HEK293 (cell line): ENCODE results near the gene COX6A1.

Experiments
- GLIS1 ChIP-seq: fragments of 450-650 bp; formaldehyde crosslinking; IDR thresholded peaks from 2 replicates; pipeline ENCODE4 v1.5.1; 2016; ENCODE audit warnings: missing biosample characterization, missing genetic modification characterization
- KLF1 ChIP-seq: fragments of 450-650 bp; formaldehyde crosslinking; IDR thresholded peaks from 2 replicates; pipeline ENCODE4 v1.5.1; 2016; ENCODE audit warnings: missing biosample characterization, missing genetic modification characterization
- KLF9 ChIP-seq: fragments of 450-650 bp; formaldehyde crosslinking; IDR thresholded peaks from 2 replicates; pipeline ENCODE4 v1.5.1; 2016; ENCODE audit warnings: missing biosample characterization, missing genetic modification characterization, low read depth
- PRDM1 ChIP-seq: fragments of 450-650 bp; formaldehyde crosslinking; IDR thresholded peaks from 2 replicates; pipeline ENCODE4; 2016; ENCODE audit warnings: missing biosample characterization, missing genetic modification characterization
- SCRT2 ChIP-seq: fragments of 450-650 bp; formaldehyde crosslinking; IDR thresholded peaks from 2 replicates; pipeline ENCODE4 v1.5.1; 2016; ENCODE audit warnings: missing biosample characterization, missing genetic modification characterization
- YY2 ChIP-seq: fragments of 450-650 bp; formaldehyde crosslinking; IDR thresholded peaks from 2 replicates; pipeline ENCODE4 v1.5.1; 2016; ENCODE audit warnings: missing biosample characterization, missing genetic modification characterization
- ZBTB17 ChIP-seq: fragments of 450-650 bp; formaldehyde crosslinking; IDR thresholded peaks from 2 replicates; pipeline ENCODE4 v1.5.1; 2016; ENCODE audit warnings: missing biosample characterization, missing genetic modification characterization
- ZBTB20 ChIP-seq: fragments of 450-650 bp; formaldehyde crosslinking; IDR thresholded peaks from 2 replicates; pipeline ENCODE4 v1.5.1; 2016; ENCODE audit warnings: missing biosample characterization, missing genetic modification characterization
- ZBTB21 ChIP-seq: fragments of 450-650 bp; formaldehyde crosslinking; IDR thresholded peaks from 2 replicates; pipeline ENCODE4 v1.5.1; 2017; ENCODE audit warnings: missing biosample characterization, missing genetic modification characterization
- ZFP3 ChIP-seq: fragments of 450-650 bp; formaldehyde crosslinking; IDR thresholded peaks from 2 replicates; pipeline ENCODE4 v1.5.1; 2016; ENCODE audit warnings: low read depth, missing biosample characterization, missing genetic modification characterization
- ZNF10 ChIP-seq: fragments of 450-650 bp; formaldehyde crosslinking; IDR thresholded peaks from 2 replicates; pipeline ENCODE4 v1.5.1; 2017; ENCODE audit warnings: missing biosample characterization, missing genetic modification characterization
- ZNF121 ChIP-seq: fragments of 450-650 bp; formaldehyde crosslinking; IDR thresholded peaks from 2 replicates; pipeline ENCODE4 v1.5.1; 2016; ENCODE audit warnings: missing biosample characterization, missing genetic modification characterization
- ZNF138 ChIP-seq: fragments of 450-650 bp; formaldehyde crosslinking; IDR thresholded peaks from 2 replicates; pipeline ENCODE4 v1.5.1; 2016; ENCODE audit warnings: missing biosample characterization, missing genetic modification characterization, borderline replicate concordance
- ZNF146 ChIP-seq: fragments of 450-650 bp; formaldehyde crosslinking; IDR thresholded peaks from 2 replicates; pipeline ENCODE4 v1.5.1; 2016; ENCODE audit warnings: missing biosample characterization, missing genetic modification characterization
- ZNF175 ChIP-seq: fragments of 450-650 bp; formaldehyde crosslinking; IDR thresholded peaks from 2 replicates; pipeline ENCODE4 v1.5.1; 2016; ENCODE audit warnings: missing biosample characterization, missing genetic modification characterization
- ZNF19 ChIP-seq: fragments of 450-650 bp; formaldehyde crosslinking; IDR thresholded peaks from 2 replicates; pipeline ENCODE4; 2016; ENCODE audit warnings: missing biosample characterization, missing genetic modification characterization, low read depth
- ZNF211 ChIP-seq: fragments of 450-650 bp; formaldehyde crosslinking; IDR thresholded peaks from 2 replicates; pipeline ENCODE4 v1.5.1; 2016; ENCODE audit warnings: low read depth, missing biosample characterization, missing genetic modification characterization
- ZNF239 ChIP-seq: fragments of 450-650 bp; formaldehyde crosslinking; IDR thresholded peaks from 2 replicates; pipeline ENCODE4 v1.5.1; 2016; ENCODE audit warnings: missing biosample characterization, missing genetic modification characterization
- ZNF292 ChIP-seq: fragments of 450-650 bp; formaldehyde crosslinking; IDR thresholded peaks from 2 replicates; pipeline ENCODE4 v1.5.1; 2016; ENCODE audit warnings: low read depth, missing biosample characterization, missing genetic modification characterization, borderline replicate concordance
- ZNF426 ChIP-seq: fragments of 450-650 bp; formaldehyde crosslinking; IDR thresholded peaks from 2 replicates; pipeline ENCODE4 v1.5.1; 2017; ENCODE audit warnings: missing biosample characterization, missing genetic modification characterization, mild to moderate bottlenecking, inconsistent platforms, moderate library complexity
- ZNF549 ChIP-seq: fragments of 450-650 bp; IDR thresholded peaks from 2 replicates; pipeline ENCODE4 v1.5.1; 2018; ENCODE audit warnings: missing biosample characterization, missing genetic modification characterization, mild to moderate bottlenecking, inconsistent platforms, moderate library complexity
- ZNF571 ChIP-seq: fragments of 450-650 bp; formaldehyde crosslinking; IDR thresholded peaks from 2 replicates; pipeline ENCODE4 v1.5.0; 2017; ENCODE audit warnings: missing biosample characterization, missing genetic modification characterization
- TF ChIP-seq, protein P1 (sequence below): fragments of 450-650 bp; formaldehyde crosslinking; IDR thresholded peaks from 2 replicates; pipeline ENCODE4 v1.5.1; 2016; ENCODE audit warnings: missing biosample characterization, missing genetic modification characterization
- TF ChIP-seq, protein P2 (sequence below): fragments of 450-650 bp; formaldehyde crosslinking; IDR thresholded peaks from 2 replicates; pipeline ENCODE4 v1.5.1; 2016; ENCODE audit warnings: missing biosample characterization, missing genetic modification characterization, low read depth
- TF ChIP-seq, protein P3 (sequence below): fragments of 450-650 bp; formaldehyde crosslinking; IDR thresholded peaks from 2 replicates; pipeline ENCODE4 v1.5.1; 2016; ENCODE audit warnings: missing biosample characterization, missing genetic modification characterization
- TF ChIP-seq, protein P4 (sequence below): fragments of 450-650 bp; formaldehyde crosslinking; IDR thresholded peaks from 2 replicates; pipeline ENCODE4 v1.5.1; 2016; ENCODE audit warnings: missing biosample characterization, missing genetic modification characterization
- TF ChIP-seq, protein P5 (sequence below): fragments of 450-650 bp; formaldehyde crosslinking; IDR thresholded peaks from 2 replicates; pipeline ENCODE4 v1.5.0; 2017; ENCODE audit warnings: missing biosample characterization, missing genetic modification characterization, borderline replicate concordance
- TF ChIP-seq, protein P6 (sequence below): fragments of 450-650 bp; formaldehyde crosslinking; IDR thresholded peaks from 2 replicates; pipeline ENCODE4 v1.5.1; 2017; ENCODE audit warnings: missing biosample characterization, missing genetic modification characterization

COX6A1 gene

DNA sequence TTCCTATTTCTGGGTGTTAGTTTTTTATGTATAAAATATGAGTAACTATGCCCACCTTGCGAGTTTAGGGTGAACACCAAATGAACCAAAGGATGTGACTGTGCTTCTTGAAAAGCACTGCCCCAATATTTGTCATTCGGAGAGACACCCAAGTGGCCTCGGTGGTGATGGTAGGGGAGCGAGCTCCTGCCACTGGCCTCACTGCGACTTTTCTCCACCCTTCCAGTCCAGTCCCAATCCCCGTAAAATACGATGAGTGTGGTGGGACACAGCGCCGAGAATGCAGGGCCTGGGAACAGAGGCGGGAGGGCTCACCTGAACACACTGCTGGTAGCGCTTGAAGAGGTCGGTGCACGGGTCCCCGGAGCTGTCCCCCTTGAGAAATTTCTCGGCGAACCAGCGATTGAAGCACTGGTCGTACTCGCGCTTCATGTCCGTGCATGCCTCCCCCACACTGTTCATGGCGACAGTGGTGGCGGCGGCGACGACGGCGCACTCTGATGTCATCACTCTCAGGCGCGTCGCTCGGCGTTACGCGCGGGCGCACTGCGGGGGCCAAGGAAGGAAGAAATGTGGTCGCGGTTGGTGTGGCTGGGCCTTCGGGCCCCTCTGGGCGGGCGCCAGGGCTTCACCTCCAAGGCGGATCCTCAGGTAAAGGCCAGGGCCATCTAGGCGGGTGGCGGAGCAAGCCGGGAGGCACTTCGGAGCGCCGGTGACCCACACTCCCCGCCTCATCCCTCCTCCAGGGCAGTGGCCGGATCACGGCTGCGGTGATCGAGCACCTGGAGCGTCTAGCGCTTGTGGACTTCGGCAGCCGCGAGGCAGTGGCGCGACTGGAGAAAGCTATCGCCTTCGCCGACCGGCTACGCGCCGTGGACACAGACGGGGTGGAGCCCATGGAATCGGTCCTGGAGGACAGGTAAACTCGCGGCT, 8.3 kb downstream of the COX6A1 start, which contains the start of the genes GATC and TRIAP1 (continued):
- TF ChIP-seq, protein P1, sequence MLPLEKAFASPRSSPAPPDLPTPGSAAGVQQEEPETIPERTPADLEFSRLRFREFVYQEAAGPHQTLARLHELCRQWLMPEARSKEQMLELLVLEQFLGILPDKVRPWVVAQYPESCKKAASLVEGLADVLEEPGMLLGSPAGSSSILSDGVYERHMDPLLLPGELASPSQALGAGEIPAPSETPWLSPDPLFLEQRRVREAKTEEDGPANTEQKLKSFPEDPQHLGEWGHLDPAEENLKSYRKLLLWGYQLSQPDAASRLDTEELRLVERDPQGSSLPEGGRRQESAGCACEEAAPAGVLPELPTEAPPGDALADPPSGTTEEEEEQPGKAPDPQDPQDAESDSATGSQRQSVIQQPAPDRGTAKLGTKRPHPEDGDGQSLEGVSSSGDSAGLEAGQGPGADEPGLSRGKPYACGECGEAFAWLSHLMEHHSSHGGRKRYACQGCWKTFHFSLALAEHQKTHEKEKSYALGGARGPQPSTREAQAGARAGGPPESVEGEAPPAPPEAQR (tag by site-specific recombination), result no peak
- TF ChIP-seq ZNF146 (tag by site-specific recombination) (peak; percentile 75), ZNF121 (tag by site-specific recombination) (peak; percentile 72; the same call in 1 of the 2 replicates), ZFP3 (tag by site-specific recombination) (no peak), ZBTB20 (tag by site-specific recombination) (peak; percentile 84), ZBTB17 (tag by site-specific recombination) (peak; percentile 99), PRDM1 (tag by site-specific recombination) (no peak; the same call in 1 of the 2 replicates), ZNF19 (tag by site-specific recombination) (no peak), ZNF10 (tag by site-specific recombination) (peak; percentile 74; the same call in 1 of the 2 replicates), YY2 (tag by site-specific recombination) (peak; percentile 98), ZNF239 (tag by site-specific recombination) (no peak), ZNF211 (tag by site-specific recombination) (no peak), ZBTB21 (tag by site-specific recombination) (peak; percentile 93), ZNF549 (tag by site-specific recombination) (no peak), ZNF175 (tag by site-specific recombination) (no peak), ZNF292 (no peak), GLIS1 (tag by site-specific recombination) (peak; percentile 98), KLF1 (tag by site-specific recombination) (no peak), ZNF571 (tag by site-specific recombination) (no peak), KLF9 (tag by site-specific recombination) (no peak), ZNF426 (no peak), SCRT2 (tag by site-specific recombination) (peak; percentile 58), ZNF138 (no peak)
- TF ChIP-seq, protein P2, sequence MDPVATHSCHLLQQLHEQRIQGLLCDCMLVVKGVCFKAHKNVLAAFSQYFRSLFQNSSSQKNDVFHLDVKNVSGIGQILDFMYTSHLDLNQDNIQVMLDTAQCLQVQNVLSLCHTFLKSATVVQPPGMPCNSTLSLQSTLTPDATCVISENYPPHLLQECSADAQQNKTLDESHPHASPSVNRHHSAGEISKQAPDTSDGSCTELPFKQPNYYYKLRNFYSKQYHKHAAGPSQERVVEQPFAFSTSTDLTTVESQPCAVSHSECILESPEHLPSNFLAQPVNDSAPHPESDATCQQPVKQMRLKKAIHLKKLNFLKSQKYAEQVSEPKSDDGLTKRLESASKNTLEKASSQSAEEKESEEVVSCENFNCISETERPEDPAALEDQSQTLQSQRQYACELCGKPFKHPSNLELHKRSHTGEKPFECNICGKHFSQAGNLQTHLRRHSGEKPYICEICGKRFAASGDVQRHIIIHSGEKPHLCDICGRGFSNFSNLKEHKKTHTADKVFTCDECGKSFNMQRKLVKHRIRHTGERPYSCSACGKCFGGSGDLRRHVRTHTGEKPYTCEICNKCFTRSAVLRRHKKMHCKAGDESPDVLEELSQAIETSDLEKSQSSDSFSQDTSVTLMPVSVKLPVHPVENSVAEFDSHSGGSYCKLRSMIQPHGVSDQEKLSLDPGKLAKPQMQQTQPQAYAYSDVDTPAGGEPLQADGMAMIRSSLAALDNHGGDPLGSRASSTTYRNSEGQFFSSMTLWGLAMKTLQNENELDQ (tag by site-specific recombination), result no peak; the same call in 1 of the 2 replicates
- TF ChIP-seq, protein P3, sequence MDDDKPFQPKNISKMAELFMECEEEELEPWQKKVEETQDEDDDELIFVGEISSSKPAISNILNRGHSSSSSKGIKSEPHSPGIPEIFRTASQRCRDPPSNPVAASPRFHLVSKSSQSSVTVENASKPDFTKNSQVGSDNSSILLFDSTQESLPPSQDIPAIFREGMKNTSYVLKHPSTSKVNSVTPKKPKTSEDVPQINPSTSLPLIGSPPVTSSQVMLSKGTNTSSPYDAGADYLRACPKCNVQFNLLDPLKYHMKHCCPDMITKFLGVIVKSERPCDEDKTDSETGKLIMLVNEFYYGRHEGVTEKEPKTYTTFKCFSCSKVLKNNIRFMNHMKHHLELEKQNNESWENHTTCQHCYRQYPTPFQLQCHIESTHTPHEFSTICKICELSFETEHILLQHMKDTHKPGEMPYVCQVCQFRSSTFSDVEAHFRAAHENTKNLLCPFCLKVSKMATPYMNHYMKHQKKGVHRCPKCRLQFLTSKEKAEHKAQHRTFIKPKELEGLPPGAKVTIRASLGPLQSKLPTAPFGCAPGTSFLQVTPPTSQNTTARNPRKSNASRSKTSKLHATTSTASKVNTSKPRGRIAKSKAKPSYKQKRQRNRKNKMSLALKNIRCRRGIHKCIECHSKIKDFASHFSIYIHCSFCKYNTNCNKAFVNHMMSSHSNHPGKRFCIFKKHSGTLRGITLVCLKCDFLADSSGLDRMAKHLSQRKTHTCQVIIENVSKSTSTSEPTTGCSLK (tag by site-specific recombination), result no peak
- TF ChIP-seq, protein P4, sequence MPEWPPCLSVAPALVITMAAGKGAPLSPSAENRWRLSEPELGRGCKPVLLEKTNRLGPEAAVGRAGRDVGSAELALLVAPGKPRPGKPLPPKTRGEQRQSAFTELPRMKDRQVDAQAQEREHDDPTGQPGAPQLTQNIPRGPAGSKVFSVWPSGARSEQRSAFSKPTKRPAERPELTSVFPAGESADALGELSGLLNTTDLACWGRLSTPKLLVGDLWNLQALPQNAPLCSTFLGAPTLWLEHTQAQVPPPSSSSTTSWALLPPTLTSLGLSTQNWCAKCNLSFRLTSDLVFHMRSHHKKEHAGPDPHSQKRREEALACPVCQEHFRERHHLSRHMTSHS (tag by site-specific recombination), result peak; percentile 59; the same call in 1 of the 2 replicates
- TF ChIP-seq, protein P5, sequence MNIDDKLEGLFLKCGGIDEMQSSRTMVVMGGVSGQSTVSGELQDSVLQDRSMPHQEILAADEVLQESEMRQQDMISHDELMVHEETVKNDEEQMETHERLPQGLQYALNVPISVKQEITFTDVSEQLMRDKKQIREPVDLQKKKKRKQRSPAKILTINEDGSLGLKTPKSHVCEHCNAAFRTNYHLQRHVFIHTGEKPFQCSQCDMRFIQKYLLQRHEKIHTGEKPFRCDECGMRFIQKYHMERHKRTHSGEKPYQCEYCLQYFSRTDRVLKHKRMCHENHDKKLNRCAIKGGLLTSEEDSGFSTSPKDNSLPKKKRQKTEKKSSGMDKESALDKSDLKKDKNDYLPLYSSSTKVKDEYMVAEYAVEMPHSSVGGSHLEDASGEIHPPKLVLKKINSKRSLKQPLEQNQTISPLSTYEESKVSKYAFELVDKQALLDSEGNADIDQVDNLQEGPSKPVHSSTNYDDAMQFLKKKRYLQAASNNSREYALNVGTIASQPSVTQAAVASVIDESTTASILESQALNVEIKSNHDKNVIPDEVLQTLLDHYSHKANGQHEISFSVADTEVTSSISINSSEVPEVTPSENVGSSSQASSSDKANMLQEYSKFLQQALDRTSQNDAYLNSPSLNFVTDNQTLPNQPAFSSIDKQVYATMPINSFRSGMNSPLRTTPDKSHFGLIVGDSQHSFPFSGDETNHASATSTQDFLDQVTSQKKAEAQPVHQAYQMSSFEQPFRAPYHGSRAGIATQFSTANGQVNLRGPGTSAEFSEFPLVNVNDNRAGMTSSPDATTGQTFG (tag by site-specific recombination), result no peak
- TF ChIP-seq, protein P6, sequence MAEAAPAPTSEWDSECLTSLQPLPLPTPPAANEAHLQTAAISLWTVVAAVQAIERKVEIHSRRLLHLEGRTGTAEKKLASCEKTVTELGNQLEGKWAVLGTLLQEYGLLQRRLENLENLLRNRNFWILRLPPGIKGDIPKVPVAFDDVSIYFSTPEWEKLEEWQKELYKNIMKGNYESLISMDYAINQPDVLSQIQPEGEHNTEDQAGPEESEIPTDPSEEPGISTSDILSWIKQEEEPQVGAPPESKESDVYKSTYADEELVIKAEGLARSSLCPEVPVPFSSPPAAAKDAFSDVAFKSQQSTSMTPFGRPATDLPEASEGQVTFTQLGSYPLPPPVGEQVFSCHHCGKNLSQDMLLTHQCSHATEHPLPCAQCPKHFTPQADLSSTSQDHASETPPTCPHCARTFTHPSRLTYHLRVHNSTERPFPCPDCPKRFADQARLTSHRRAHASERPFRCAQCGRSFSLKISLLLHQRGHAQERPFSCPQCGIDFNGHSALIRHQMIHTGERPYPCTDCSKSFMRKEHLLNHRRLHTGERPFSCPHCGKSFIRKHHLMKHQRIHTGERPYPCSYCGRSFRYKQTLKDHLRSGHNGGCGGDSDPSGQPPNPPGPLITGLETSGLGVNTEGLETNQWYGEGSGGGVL (tag by site-specific recombination), result peak; percentile 22; the same call in 1 of the 2 replicates
